GM13977 (cell line): Measurements from ENCODE around the gene KCNF1.

ENCODE experiments used
- DNase-seq: peaks from one replicate; pipeline ENCODE4 v3.0.0; 2012; ENCODE audit warnings: low spot score
- CTCF ChIP-seq: IDR thresholded peaks from 2 replicates; pipeline ENCODE4 v1.5.1; 2012; ENCODE audit warnings: mild to moderate bottlenecking, control low read depth; ENCODE audit not compliant: insufficient read depth; ENCODE audit errors: extremely low read depth, missing control alignments
- in situ Hi-C: fragments of 300-500 bp; cut with MboI; formaldehyde crosslinking; loops from one replicate; pipeline ENCODE4 v1.12.0; 2022; ENCODE audit warnings: low sequenced_read_pairs, low pct_unique_long_range_greater_than_20kb, mixed read lengths, inconsistent platforms; ENCODE audit not compliant: unreplicated experiment

Gene KCNF1

DNA sequence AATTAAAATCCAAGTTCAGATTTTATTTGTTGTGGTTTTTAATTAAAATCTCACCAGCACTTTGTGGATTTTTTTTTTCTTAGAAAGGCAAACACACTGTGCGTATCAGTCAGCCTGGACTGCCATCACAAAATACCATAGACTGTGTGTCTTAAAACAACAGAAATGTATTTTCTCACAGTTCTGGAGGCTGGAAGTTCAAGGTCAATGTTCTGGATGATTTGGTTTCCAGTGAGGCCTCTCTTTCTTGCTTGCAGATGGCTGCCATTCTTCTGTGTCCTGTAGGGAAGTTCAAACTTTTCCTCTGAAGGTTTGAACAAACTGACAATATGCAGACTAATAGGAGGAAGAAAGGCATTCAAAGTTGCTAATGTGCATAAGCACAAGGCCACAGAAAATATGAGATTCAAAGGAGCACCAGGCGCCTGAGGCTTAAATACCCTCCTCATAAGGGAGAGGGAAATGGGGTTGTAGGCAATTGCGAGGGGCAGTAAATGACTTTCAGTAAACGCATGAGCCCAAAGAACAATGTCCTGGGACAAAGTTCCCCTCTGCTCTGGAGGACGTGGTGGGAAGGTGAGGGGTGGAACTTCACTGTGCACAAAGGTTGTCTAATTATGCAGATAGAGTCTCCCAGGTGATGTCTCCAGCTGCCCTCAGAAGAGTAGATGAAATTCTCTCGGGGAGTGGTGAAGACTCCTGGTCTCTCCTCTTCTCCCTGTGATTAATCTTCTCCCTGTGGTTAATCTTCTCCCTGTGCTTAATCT, 26.5 kb upstream of the KCNF1 start:
- DNase-seq = no peak
- no peak for TF ChIP-seq CTCF
- in situ Hi-C loops = no loop called here

GRCh38 chr2:10887476-10887875, 24.3 kb upstream of the KCNF1 start:
- in situ Hi-C loops = no loop called here
- no peak for TF ChIP-seq CTCF
- no peak for DNase-seq

DNA sequence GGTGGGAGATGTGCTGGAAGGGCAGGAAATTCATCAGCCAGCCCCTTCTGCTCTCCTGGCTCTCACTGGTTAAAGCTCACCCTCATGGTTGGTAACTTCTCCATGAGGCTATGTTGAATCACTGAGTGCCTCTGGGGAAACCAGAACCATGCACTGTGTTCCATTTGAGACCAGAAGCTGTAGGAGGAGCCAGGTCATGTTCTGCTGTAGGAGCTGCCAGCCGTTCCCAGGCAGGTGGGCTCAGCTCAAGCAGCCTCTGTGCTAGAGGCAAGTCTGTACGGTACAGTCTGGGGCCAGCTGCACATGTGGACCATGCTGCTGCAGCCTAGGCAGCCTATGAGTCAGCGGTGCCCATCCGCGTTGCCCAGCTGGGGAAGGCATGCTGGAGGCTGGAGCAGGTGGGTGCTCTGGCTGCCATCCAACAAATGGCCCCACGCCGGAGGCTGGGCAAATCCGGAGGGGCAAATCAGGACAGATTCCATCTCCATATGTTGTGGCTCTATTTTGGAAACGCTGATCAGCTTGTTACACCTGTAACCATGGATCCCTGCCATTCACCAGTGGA, 22.0 kb upstream of the KCNF1 start:
- in situ Hi-C loops = no loop called here

DNA sequence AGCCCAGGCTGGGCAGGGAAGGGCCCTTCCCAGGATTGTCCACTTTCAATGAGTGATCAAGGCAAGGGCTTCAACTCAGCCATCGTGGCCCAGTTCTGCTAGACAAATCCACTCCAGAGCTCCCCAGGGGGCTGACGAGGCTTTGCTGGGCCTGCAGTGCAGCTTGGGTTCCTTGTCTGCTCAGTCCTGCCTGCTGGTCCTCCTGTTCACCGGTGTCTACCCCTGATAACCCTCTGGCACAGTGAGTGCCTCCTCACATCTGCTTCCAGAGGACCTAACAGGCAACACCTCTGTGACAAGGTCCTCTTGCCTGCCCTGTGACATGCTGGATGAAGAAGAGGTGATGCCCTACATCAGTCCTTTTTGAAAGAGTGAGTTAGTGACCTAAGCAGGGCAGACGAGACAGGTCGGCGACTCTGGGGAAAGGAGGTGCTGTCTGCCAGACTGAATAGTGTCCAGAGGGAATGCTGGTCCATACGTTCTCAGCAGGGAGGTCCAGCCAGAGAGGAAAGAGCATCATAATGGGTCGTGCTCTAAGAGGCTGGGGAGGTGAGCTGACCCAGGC, 20.9 kb upstream of the KCNF1 start:
- DNase-seq = no peak
- in situ Hi-C loops = no loop called here

More for the DNA sequence above, 22.0 kb upstream of the KCNF1 start:
- no peak for DNase-seq
- no peak for TF ChIP-seq CTCF

DNA sequence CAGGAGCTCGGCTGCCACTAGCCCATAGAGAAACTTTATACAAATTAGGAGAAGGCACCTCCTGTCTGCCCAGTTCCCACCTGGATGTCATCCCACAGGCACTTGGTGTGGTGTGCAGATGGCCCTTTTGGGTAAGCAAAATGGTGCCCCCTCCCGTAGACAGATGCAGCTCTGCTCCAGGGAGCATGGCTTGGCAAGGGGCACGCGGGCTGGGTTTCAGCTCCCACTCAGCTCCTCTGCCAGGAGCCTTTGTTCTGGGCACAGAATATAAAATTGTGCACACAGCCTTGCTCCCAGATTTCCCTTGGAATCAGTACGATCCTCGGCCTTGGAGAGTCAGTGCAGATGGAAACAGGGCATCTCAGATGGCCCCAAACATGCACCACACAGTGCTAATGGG, 20.3 kb upstream of the KCNF1 start:
- in situ Hi-C loops = no loop called here
- no peak for TF ChIP-seq CTCF
- DNase-seq = no peak

More for the DNA sequence above, 20.9 kb upstream of the KCNF1 start:
- TF ChIP-seq CTCF = no peak

- in situ Hi-C loops = no loop called here
- no peak for TF ChIP-seq CTCF
- no peak for DNase-seq
These were observed 19.9 kb upstream of the KCNF1 start for GRCh38 chr2:10891848-10892247.
